Neural progenitor cell (in vitro differentiated cells): Measurements from ENCODE around the gene ACOX3. TPM values are rescaled to one million over a fixed set of nuclear protein-coding genes. Genes with fewer than 3 reads are reported as not detected.

Experiments used
- DNase-seq: peaks from one replicate; pipeline ENCODE4 v3.0.0-alpha.2; 2016; ENCODE audit warnings: low spot score
- H2AFZ ChIP-seq: fragments of 200-600 bp; sonication (generic); replicated peaks from 2 replicates; pipeline ENCODE4 v1.6.1; 2016; ENCODE audit warnings: antibody characterized with exemption
- H3F3A ChIP-seq: fragments of 200-600 bp; sonication (generic); 2 replicates; pipeline ENCODE4 v1.6.1; 2016; ENCODE audit warnings: antibody characterized with exemption, low read depth
- H3K27ac ChIP-seq: fragments of 200-600 bp; sonication (generic); 2 replicates; pipeline ENCODE4 v1.5.1; 2016; ENCODE audit warnings: mild to moderate bottlenecking
- H3K27me3 ChIP-seq: fragments of 200-600 bp; sonication (generic); 2 replicates; pipeline ENCODE4 v1.6.1; 2016; ENCODE audit warnings: mild to moderate bottlenecking, moderate library complexity
- H3K36me3 ChIP-seq: fragments of 200-600 bp; sonication (generic); 2 replicates; pipeline ENCODE4 v1.5.1; 2016
- H3K4me1 ChIP-seq: fragments of 200-600 bp; sonication (generic); 2 replicates; pipeline ENCODE4 v1.6.1; 2016; ENCODE audit warnings: mixed run types
- H3K4me2 ChIP-seq: fragments of 200-600 bp; sonication (generic); 2 replicates; pipeline ENCODE4 v1.6.1; 2016
- H3K4me3 ChIP-seq: fragments of 200-600 bp; sonication (generic); 2 replicates; pipeline ENCODE4 v1.5.1; 2016
- H3K79me2 ChIP-seq: fragments of 200-600 bp; sonication (generic); 2 replicates; pipeline ENCODE4 v1.6.1; 2016; ENCODE audit warnings: low read depth
- H3K9ac ChIP-seq: fragments of 200-600 bp; sonication (generic); 2 replicates; pipeline ENCODE4 v1.6.1; 2016
- H3K9me3 ChIP-seq: fragments of 200-600 bp; sonication (generic); 2 replicates; pipeline ENCODE4 v1.5.1; 2016; ENCODE audit warnings: low read depth
- H4K20me1 ChIP-seq: fragments of 200-600 bp; sonication (generic); 2 replicates; pipeline ENCODE4 v1.6.1; 2016; ENCODE audit warnings: low read depth
- H3K27ac Mint-ChIP-seq: 3 replicates; pipeline ENCODE4 v1.8.0; 2021; ENCODE audit warnings: mixed read lengths
- H3K27me3 Mint-ChIP-seq: 2 replicates; pipeline ENCODE4 v1.8.0; 2022; ENCODE audit warnings: low read depth, mild to moderate bottlenecking, inconsistent platforms, moderate library complexity, mixed read lengths; ENCODE audit not compliant: insufficient read depth
- H3K36me3 Mint-ChIP-seq: 3 replicates; pipeline ENCODE4 v1.8.0; 2021; ENCODE audit warnings: mixed read lengths
- H3K4me1 Mint-ChIP-seq: 3 replicates; pipeline ENCODE4 v1.8.0; 2021; ENCODE audit warnings: mixed read lengths
- H3K4me3 Mint-ChIP-seq: 3 replicates; pipeline ENCODE4 v1.8.0; 2021; ENCODE audit warnings: mild to moderate bottlenecking, moderate library complexity, mixed read lengths
- H3K9me3 Mint-ChIP-seq: 3 replicates; pipeline ENCODE4 v1.8.0; 2020; ENCODE audit warnings: mixed read lengths
- EZH2 ChIP-seq: fragments of 200-600 bp; sonication (generic); IDR thresholded peaks from 2 replicates; pipeline ENCODE4 v1.6.1; 2017; ENCODE audit warnings: antibody characterized with exemption, mild to moderate bottlenecking, moderate library complexity
- EZH2phosphoT487 ChIP-seq: fragments of 200-600 bp; sonication (generic); IDR thresholded peaks from 2 replicates; pipeline ENCODE4 v1.6.1; 2017; ENCODE audit warnings: antibody characterized with exemption
- total RNA-seq: library from RNA; depleted of rRNA; stranded (reverse); fragments of >200 nt; gene quantifications from 2 replicates; pipeline ENCODE4 v1.2.3, GENCODE V29; 2015; ENCODE audit warnings: low replicate concordance
- TF ChIP-seq, protein P1 (sequence below): fragments of 200-600 bp; sonication (generic); IDR thresholded peaks from 2 replicates; pipeline ENCODE4 v1.5.1; 2017; ENCODE audit warnings: antibody characterized with exemption, mild to moderate bottlenecking

ACOX3 gene
- total RNA-seq, 1 donor from 2014 or later: 14.0 TPM

GRCh38 chr4:8355306-8355705 is 85.2 kb downstream of the ACOX3 start:
- H3K27me3 Mint-ChIP-seq: peaks cover 2% of the 10 kb centered on the region
- H2AFZ ChIP-seq: no peak overlapping the region
- H3K4me1 Mint-ChIP-seq: peaks cover 9% of the 10 kb centered on the region
- H3K36me3 ChIP-seq: no peaks in the 10 kb centered on the region
- no peaks in the 10 kb centered on the region for H4K20me1 ChIP-seq
- H3K27me3 ChIP-seq: no peaks in the 10 kb centered on the region
- no peak overlapping the region for H3K27ac Mint-ChIP-seq
- peaks cover 6% of the 10 kb centered on the region for H3K9me3 Mint-ChIP-seq
- no peaks in the 10 kb centered on the region for H3K36me3 Mint-ChIP-seq
- H3K9ac ChIP-seq: no peak overlapping the region
- no peaks in the 10 kb centered on the region for H3K79me2 ChIP-seq
- DNase-seq: no peak
- H3K4me2 ChIP-seq: no peak overlapping the region
- no peak overlapping the region for H3K27ac ChIP-seq
- no peaks in the 10 kb centered on the region for H3F3A ChIP-seq
- TF ChIP-seq EZH2: no peak
- TF ChIP-seq EZH2phosphoT487: no peak
- TF ChIP-seq, protein P1, sequence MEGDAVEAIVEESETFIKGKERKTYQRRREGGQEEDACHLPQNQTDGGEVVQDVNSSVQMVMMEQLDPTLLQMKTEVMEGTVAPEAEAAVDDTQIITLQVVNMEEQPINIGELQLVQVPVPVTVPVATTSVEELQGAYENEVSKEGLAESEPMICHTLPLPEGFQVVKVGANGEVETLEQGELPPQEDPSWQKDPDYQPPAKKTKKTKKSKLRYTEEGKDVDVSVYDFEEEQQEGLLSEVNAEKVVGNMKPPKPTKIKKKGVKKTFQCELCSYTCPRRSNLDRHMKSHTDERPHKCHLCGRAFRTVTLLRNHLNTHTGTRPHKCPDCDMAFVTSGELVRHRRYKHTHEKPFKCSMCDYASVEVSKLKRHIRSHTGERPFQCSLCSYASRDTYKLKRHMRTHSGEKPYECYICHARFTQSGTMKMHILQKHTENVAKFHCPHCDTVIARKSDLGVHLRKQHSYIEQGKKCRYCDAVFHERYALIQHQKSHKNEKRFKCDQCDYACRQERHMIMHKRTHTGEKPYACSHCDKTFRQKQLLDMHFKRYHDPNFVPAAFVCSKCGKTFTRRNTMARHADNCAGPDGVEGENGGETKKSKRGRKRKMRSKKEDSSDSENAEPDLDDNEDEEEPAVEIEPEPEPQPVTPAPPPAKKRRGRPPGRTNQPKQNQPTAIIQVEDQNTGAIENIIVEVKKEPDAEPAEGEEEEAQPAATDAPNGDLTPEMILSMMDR: no peak
- H3K4me3 Mint-ChIP-seq: no peak overlapping the region
- H3K4me3 ChIP-seq: no peak overlapping the region
- no peaks in the 10 kb centered on the region for H3K9me3 ChIP-seq
- H3K4me1 ChIP-seq: no peaks in the 10 kb centered on the region

DNA sequence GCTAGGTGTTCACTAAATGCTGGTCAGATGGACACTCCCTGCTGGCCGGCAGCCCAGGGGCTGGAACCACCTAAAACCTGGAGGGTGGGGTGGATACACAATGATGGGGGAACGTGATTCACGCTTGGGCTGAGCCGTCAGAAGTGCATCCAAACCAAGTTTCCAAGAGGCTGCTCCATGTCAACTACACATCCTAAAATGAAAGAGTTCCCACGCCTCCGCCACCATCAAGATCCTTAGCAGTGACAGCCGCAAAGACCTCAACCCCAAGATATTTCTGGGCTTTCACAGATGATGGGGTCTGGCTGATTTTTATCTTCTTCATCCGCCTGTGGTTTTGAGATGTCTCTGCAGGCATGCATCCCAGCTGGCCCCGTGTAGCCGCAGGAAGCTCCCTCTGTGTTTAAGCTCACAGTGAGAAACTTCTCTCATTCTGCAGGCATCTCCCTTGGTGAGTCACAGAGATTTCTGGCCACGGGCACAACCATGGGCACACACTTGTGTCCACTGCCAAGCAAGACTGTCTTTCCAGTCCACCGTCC is 86.5 kb downstream of the ACOX3 start:
- H3K36me3 Mint-ChIP-seq: no peaks in the 10 kb centered on the region
- no peak overlapping the region for H3K27ac ChIP-seq
- peaks cover 3% of the 10 kb centered on the region for H3K9me3 Mint-ChIP-seq
- H3K27ac Mint-ChIP-seq: no peak overlapping the region
- H2AFZ ChIP-seq: no peak overlapping the region
- peaks cover 9% of the 10 kb centered on the region for H3K4me1 Mint-ChIP-seq
- H3K9me3 ChIP-seq: no peaks in the 10 kb centered on the region
- H3K4me1 ChIP-seq: no peaks in the 10 kb centered on the region
- H3K27me3 Mint-ChIP-seq: peaks cover 2% of the 10 kb centered on the region
- TF ChIP-seq EZH2 (no peak), EZH2phosphoT487 (no peak)
- TF ChIP-seq, protein P1: no peak
- no peak overlapping the region for H3K4me3 ChIP-seq
- H3K36me3 ChIP-seq: no peaks in the 10 kb centered on the region
- H3K4me3 Mint-ChIP-seq: no peak overlapping the region
- H3K4me2 ChIP-seq: no peak overlapping the region
- H4K20me1 ChIP-seq: no peaks in the 10 kb centered on the region
- H3K79me2 ChIP-seq: no peaks in the 10 kb centered on the region
- DNase-seq: no peak
- no peaks in the 10 kb centered on the region for H3K27me3 ChIP-seq
- H3K9ac ChIP-seq: no peak overlapping the region
- H3F3A ChIP-seq: no peaks in the 10 kb centered on the region

- H3K27me3 Mint-ChIP-seq: peaks cover 2% of the 10 kb centered on the region
- H3K79me2 ChIP-seq: no peaks in the 10 kb centered on the region
- H3K4me3 Mint-ChIP-seq: no peak overlapping the region
- H3K4me3 ChIP-seq: no peak overlapping the region
- no peak overlapping the region for H2AFZ ChIP-seq
- H3K4me2 ChIP-seq: no peak overlapping the region
- no peak overlapping the region for H3K9ac ChIP-seq
- H3K36me3 Mint-ChIP-seq: no peaks in the 10 kb centered on the region
- TF ChIP-seq EZH2phosphoT487 (no peak), EZH2 (no peak)
- TF ChIP-seq, protein P1: no peak
- H3K4me1 Mint-ChIP-seq: peaks cover 7% of the 10 kb centered on the region
- H3K36me3 ChIP-seq: no peaks in the 10 kb centered on the region
- no peaks in the 10 kb centered on the region for H3K9me3 ChIP-seq
- H3K27me3 ChIP-seq: no peaks in the 10 kb centered on the region
- no peaks in the 10 kb centered on the region for H3K4me1 ChIP-seq
- H3K27ac Mint-ChIP-seq: no peak overlapping the region
- peaks cover 2% of the 10 kb centered on the region for H3K9me3 Mint-ChIP-seq
- no peaks in the 10 kb centered on the region for H3F3A ChIP-seq
- no peak overlapping the region for H3K27ac ChIP-seq
- H4K20me1 ChIP-seq: no peaks in the 10 kb centered on the region
- DNase-seq: no peak
These were observed 87.3 kb downstream of the ACOX3 start for GRCh38 chr4:8353158-8353669.
